H9 (cell line): ENCODE measurements around the gene NF1. TPM values are rescaled to one million over a fixed set of nuclear protein-coding genes. Genes with fewer than 3 reads are reported as not detected.

ENCODE experiments used
- DNase-seq: peaks from one replicate; pipeline ENCODE4 v3.0.0-alpha.2; 2017
- H2AFZ ChIP-seq: one replicate; pipeline ENCODE4 v1.6.1; 2013; ENCODE audit warnings: mild to moderate bottlenecking, low read length, control low read depth, moderate library complexity
- H2AK5ac ChIP-seq: 2 replicates; pipeline ENCODE4 v1.6.1; 2013; ENCODE audit warnings: low read length, control low read depth, mixed read lengths; ENCODE audit not compliant: insufficient read length
- H2BK120ac ChIP-seq: one replicate; pipeline ENCODE4 v1.6.1; 2013; ENCODE audit warnings: low read depth, mild to moderate bottlenecking, low read length, control low read depth, inconsistent platforms; ENCODE audit not compliant: poor library complexity, severe bottlenecking
- H2BK12ac ChIP-seq: 2 replicates; pipeline ENCODE4 v1.6.1; 2013; ENCODE audit warnings: low read length, control low read depth, mixed read lengths, low read depth; ENCODE audit not compliant: insufficient read length
- H2BK15ac ChIP-seq: 2 replicates; pipeline ENCODE4 v1.6.1; 2013; ENCODE audit warnings: low read depth, low read length, control low read depth
- H2BK20ac ChIP-seq: one replicate; pipeline ENCODE4 v1.6.1; 2013; ENCODE audit warnings: low read depth, mild to moderate bottlenecking, low read length, control low read depth, inconsistent platforms; ENCODE audit not compliant: poor library complexity, severe bottlenecking
- H2BK5ac ChIP-seq: 2 replicates; pipeline ENCODE4 v1.6.1; 2013; ENCODE audit warnings: low read length, control low read depth, mixed read lengths; ENCODE audit not compliant: insufficient read length
- H3K14ac ChIP-seq: 2 replicates; pipeline ENCODE4 v1.6.1; 2013; ENCODE audit warnings: low read length, control low read depth; ENCODE audit not compliant: insufficient read depth
- H3K18ac ChIP-seq: 2 replicates; pipeline ENCODE4 v1.6.1; 2013; ENCODE audit warnings: low read depth, mild to moderate bottlenecking, mixed read lengths, low read length, control low read depth; ENCODE audit not compliant: insufficient read length
- H3K23ac ChIP-seq: 2 replicates; pipeline ENCODE4 v1.6.1; 2013; ENCODE audit warnings: low read length, control low read depth, mixed read lengths, low read depth; ENCODE audit not compliant: insufficient read length
- H3K23me2 ChIP-seq: 2 replicates; pipeline ENCODE4 v1.6.1; 2013; ENCODE audit warnings: low read depth, mild to moderate bottlenecking, mixed read lengths, low read length, control low read depth; ENCODE audit not compliant: insufficient read length, poor library complexity, severe bottlenecking
- H3K27ac ChIP-seq: 2 replicates; pipeline ENCODE4 v1.5.1; 2013; ENCODE audit warnings: low read length, control low read depth, mixed read lengths, low read depth; ENCODE audit not compliant: insufficient read length
- H3K27me3 ChIP-seq: 2 replicates; pipeline ENCODE4 v1.6.1; 2013; ENCODE audit warnings: low read length, control low read depth, inconsistent platforms; ENCODE audit not compliant: insufficient read depth
- H3K4ac ChIP-seq: 2 replicates; pipeline ENCODE4 v1.6.1; 2013; ENCODE audit warnings: low read depth, mild to moderate bottlenecking, control low read depth, inconsistent platforms, low read length, moderate library complexity
- H3K4me1 ChIP-seq: 2 replicates; pipeline ENCODE4 v1.6.1; 2013; ENCODE audit warnings: low read length, control low read depth, inconsistent platforms; ENCODE audit not compliant: insufficient read depth
- H3K4me2 ChIP-seq: 2 replicates; pipeline ENCODE4 v1.6.1; 2013; ENCODE audit warnings: low read length, control low read depth, mixed read lengths; ENCODE audit not compliant: insufficient read length, insufficient read depth
- H3K56ac ChIP-seq: 2 replicates; pipeline ENCODE4 v1.6.1; 2013; ENCODE audit warnings: low read depth, mild to moderate bottlenecking, mixed read lengths, low read length, control low read depth; ENCODE audit not compliant: insufficient read length
- H3K79me1 ChIP-seq: 2 replicates; pipeline ENCODE4 v1.6.1; 2013; ENCODE audit warnings: low read depth, mild to moderate bottlenecking, moderate library complexity, low read length, control low read depth, inconsistent platforms; ENCODE audit not compliant: insufficient read depth, poor library complexity, severe bottlenecking
- H3K79me2 ChIP-seq: 2 replicates; pipeline ENCODE4 v1.6.1; 2013; ENCODE audit warnings: low read length, control low read depth, inconsistent platforms; ENCODE audit not compliant: insufficient read depth
- H3K9ac ChIP-seq: 2 replicates; pipeline ENCODE4 v1.6.1; 2013; ENCODE audit warnings: low read length, control low read depth, mixed read lengths; ENCODE audit not compliant: insufficient read length; ENCODE audit errors: extremely low read depth
- H3K9me3 ChIP-seq: one replicate; pipeline ENCODE4 v1.6.1; 2013; ENCODE audit warnings: low read depth, low read length, inconsistent platforms; ENCODE audit not compliant: control insufficient read depth
- H3T11ph ChIP-seq: one replicate; pipeline ENCODE4 v1.6.1; 2013; ENCODE audit warnings: mild to moderate bottlenecking, low read length, control low read depth, inconsistent platforms
- H4K20me1 ChIP-seq: one replicate; pipeline ENCODE4 v1.6.1; 2013; ENCODE audit not compliant: control insufficient read depth, insufficient read length, insufficient read depth
- H4K5ac ChIP-seq: 2 replicates; pipeline ENCODE4 v1.6.1; 2013; ENCODE audit warnings: low read depth, mild to moderate bottlenecking, mixed read lengths, low read length, control low read depth; ENCODE audit not compliant: insufficient read length
- H4K8ac ChIP-seq: replicated peaks from 2 replicates; pipeline ENCODE4 v1.6.1; 2013; ENCODE audit warnings: low read length, control low read depth, mixed read lengths, low read depth; ENCODE audit not compliant: insufficient read length
- H4K91ac ChIP-seq: 2 replicates; pipeline ENCODE4 v1.6.1; 2013; ENCODE audit warnings: low read depth, mild to moderate bottlenecking, moderate library complexity, mixed read lengths, low read length, control low read depth; ENCODE audit not compliant: insufficient read length
- H3K27ac Mint-ChIP-seq, 3 experiments: 2 replicates in 2 of 3; 3 replicates in 1 of 3; pipeline ENCODE4 v1.8.0; 2020 to 2021; ENCODE audit warnings: mixed read lengths in 3 of 3, mild to moderate bottlenecking in 1 of 3, moderate library complexity in 1 of 3
- H3K27me3 Mint-ChIP-seq: 2 replicates; pipeline ENCODE4 v1.8.0; 2021; ENCODE audit warnings: low read depth, mild to moderate bottlenecking, moderate library complexity, mixed read lengths
- H3K36me3 Mint-ChIP-seq, 3 experiments: 2 replicates in 2 of 3; 3 replicates in 1 of 3; pipeline ENCODE4 v1.8.0; 2020 to 2021; ENCODE audit warnings: low read depth in 3 of 3, mixed read lengths in 3 of 3; ENCODE audit not compliant: insufficient read depth in 1 of 3
- H3K4me1 Mint-ChIP-seq, 2 experiments: 2 replicates each; pipeline ENCODE4 v1.8.0; 2020; ENCODE audit warnings: mixed read lengths in 2 of 2
- H3K4me3 Mint-ChIP-seq, 2 experiments: 2 replicates in 1 of 2; 3 replicates in 1 of 2; pipeline ENCODE4 v1.8.0; 2020 to 2021; ENCODE audit warnings: mild to moderate bottlenecking in 2 of 2, mixed read lengths in 2 of 2, moderate library complexity in 1 of 2
- H3K9me3 Mint-ChIP-seq, 2 experiments: 2 replicates in 1 of 2; 3 replicates in 1 of 2; pipeline ENCODE4 v1.8.0; 2020; ENCODE audit warnings: mild to moderate bottlenecking in 2 of 2, mixed read lengths in 2 of 2, moderate library complexity in 1 of 2
- CTCF ChIP-seq: fragments of 200-600 bp; sonication (generic); conservative IDR thresholded peaks from 3 replicates; pipeline ENCODE4 v1.8.0; 2021; ENCODE audit warnings: antibody characterized with exemption, mild to moderate bottlenecking
- WGBS: extraction: QIAGEN DNeasy Blood & Tissue Kit; methylation state at CpG from one replicate; pipeline ENCODE4 v1.1.7; 2013; ENCODE audit warnings: missing lambda C conversion rate, low lambda C conversion rate, mixed read lengths; ENCODE audit not compliant: insufficient read length; ENCODE audit errors: extremely low coverage; 5-methylcytosine and 5-hydroxymethylcytosine counted together
- total RNA-seq: library from RNA; stranded (reverse); gene quantifications from 2 replicates; pipeline ENCODE4 v1.2.1, GENCODE V29; 2021

Gene NF1
- total RNA-seq, 1 experiment from 2014 or later = 38.1 TPM

GRCh38 chr17:31318851-31319661 lies 224.3 kb downstream of the NF1 start:
- no peaks in the 10 kb centered on the region for H3K9me3 Mint-ChIP-seq
- Histone ChIP-seq H3K27ac (peak overlapping the region; percentile 68), H3K9ac (no peak overlapping the region), H3K9me3 (no peaks in the 10 kb centered on the region), H3K27me3 (no peaks in the 10 kb centered on the region), H2BK120ac (no peak overlapping the region), H4K8ac (no peak overlapping the region), H2BK20ac (no peak overlapping the region), H3K18ac (no peak overlapping the region), H2BK15ac (no peak overlapping the region), H3K4ac (no peak overlapping the region), H3K23me2 (no peaks in the 10 kb centered on the region), H3K79me2 (no peaks in the 10 kb centered on the region), H4K5ac (no peak overlapping the region), H2AK5ac (no peak overlapping the region), H3K79me1 (no peaks in the 10 kb centered on the region), H2BK12ac (no peak overlapping the region), H3K23ac (no peak overlapping the region), H3T11ph (no peak overlapping the region), H2BK5ac (no peak overlapping the region), H4K20me1 (no peaks in the 10 kb centered on the region), H3K14ac (no peak overlapping the region), H3K4me2 (no peak overlapping the region), H2AFZ (no peak overlapping the region), H4K91ac (no peak overlapping the region), H3K4me1 (no peaks in the 10 kb centered on the region), H3K56ac (no peak overlapping the region)
- WGBS = no CpG with 5 or more reads among the region's 5 CpGs
- H3K4me1 Mint-ChIP-seq = peaks cover 5 to 8% of the 10 kb centered on the region in 2 experiments
- peak overlapping the region in 1 of 3 experiments; percentile 39; a peak in 1 of 7 replicates for H3K27ac Mint-ChIP-seq
- no peak for DNase-seq
- H3K27me3 Mint-ChIP-seq = no peaks in the 10 kb centered on the region
- no peak for TF ChIP-seq CTCF
- H3K36me3 Mint-ChIP-seq = no peaks in the 10 kb centered on the region
- no peak overlapping the region for H3K4me3 Mint-ChIP-seq
